Fibroblast of lung (primary cell): ENCODE results near the gene CORIN. TPM values are rescaled to one million over a fixed set of nuclear protein-coding genes. Genes with fewer than 3 reads are reported as not detected.

Experiments
- DNase-seq, 2 donors: peaks; one replicate each; pipeline versions ENCODE4 v3.0.0 to v3.0.0-alpha.2; 2010; ENCODE audit warnings: low read depth in 2 of 2
- H2AFZ ChIP-seq: 2 replicates; pipeline ENCODE4 v1.5.1; 2012; ENCODE audit warnings: low read length, control low read depth, inconsistent platforms
- H3K27ac ChIP-seq: 2 replicates; pipeline ENCODE4 v1.5.1; 2011; ENCODE audit warnings: low read length, control low read depth; ENCODE audit not compliant: insufficient read depth
- H3K27me3 ChIP-seq: 2 replicates; pipeline ENCODE4 v1.5.1; 2011; ENCODE audit warnings: mild to moderate bottlenecking, low read length; ENCODE audit not compliant: control insufficient read depth, insufficient read depth
- H3K36me3 ChIP-seq: 2 replicates; pipeline ENCODE4 v1.5.1; 2011; ENCODE audit warnings: low read length; ENCODE audit not compliant: control insufficient read depth, insufficient read depth
- H3K4me1 ChIP-seq: 2 replicates; pipeline ENCODE4 v1.5.1; 2011; ENCODE audit warnings: low read length; ENCODE audit not compliant: control insufficient read depth, insufficient read depth; ENCODE audit errors: extremely low read depth
- H3K4me2 ChIP-seq: 2 replicates; pipeline ENCODE4 v1.5.1; 2011; ENCODE audit warnings: low read length, control low read depth; ENCODE audit not compliant: insufficient read depth; ENCODE audit errors: extremely low read depth
- H3K4me3 ChIP-seq, 4 experiments: fragments of 200-600 bp in 1 of 4; sonication (generic) in 1 of 4; replicated peaks in 1 of 4; 2 replicates each; pipeline ENCODE4 v1.5.1; 2011 to 2016; ENCODE audit warnings: low read length in 4 of 4, low read depth in 3 of 4, mild to moderate bottlenecking in 3 of 4, control low read depth in 2 of 4, inconsistent platforms in 1 of 4, mixed read lengths in 1 of 4; ENCODE audit not compliant: insufficient read depth in 1 of 4; ENCODE audit errors: control extremely low read depth in 1 of 4
- H3K79me2 ChIP-seq: 2 replicates; pipeline ENCODE4 v1.5.1; 2012; ENCODE audit warnings: mild to moderate bottlenecking, low read length, inconsistent platforms; ENCODE audit not compliant: control insufficient read depth, insufficient read depth
- H3K9ac ChIP-seq: 2 replicates; pipeline ENCODE4 v1.5.1; 2011; ENCODE audit warnings: mild to moderate bottlenecking, low read length, control low read depth; ENCODE audit not compliant: insufficient read depth
- H3K9me3 ChIP-seq: 2 replicates; pipeline ENCODE4 v1.5.1; 2012; ENCODE audit warnings: low read depth, low read length; ENCODE audit not compliant: control insufficient read depth, insufficient read depth
- H4K20me1 ChIP-seq: 2 replicates; pipeline ENCODE4 v1.5.1; 2011; ENCODE audit warnings: low read length; ENCODE audit not compliant: control insufficient read depth, insufficient read depth; ENCODE audit errors: extremely low read depth
- EZH2 ChIP-seq: IDR thresholded peaks from 2 replicates; pipeline ENCODE4 v1.5.1; 2012; ENCODE audit warnings: low read length, control low read depth, mild to moderate bottlenecking; ENCODE audit errors: missing control alignments
- polyA plus RNA-seq, 2 donors: library from polyadenylated mRNA; depleted of rRNA in 1 of 2; stranded (reverse) in 1 of 2; unstranded in 1 of 2; fragments of >200 nt; gene quantifications; 2 replicates each; pipeline ENCODE4 v1.2.1, GENCODE V29; 2011 to 2012; ENCODE audit warnings: missing spikeins in 1 of 2
- total RNA-seq: library from RNA; depleted of rRNA; stranded (reverse); fragments of >200 nt; gene quantifications from 2 replicates; pipeline ENCODE4 v1.2.1, GENCODE V29; 2014
- TF ChIP-seq, protein P1 (sequence below), 2 donors: IDR thresholded peaks in 1 of 2; conservative IDR thresholded peaks in 1 of 2; 1 replicate in 1 of 2; 2 replicates in 1 of 2; pipeline ENCODE4 v1.5.1; 2011 to 2012; ENCODE audit warnings: low read length in 2 of 2, control low read depth in 1 of 2, inconsistent platforms in 1 of 2, low read depth in 1 of 2, mild to moderate bottlenecking in 1 of 2

Gene CORIN
- total and polyA plus RNA-seq, 2 donors (not counting 1 experiment from before 2014, with no cell fraction given) = 1.5 to 22.2 TPM

DNA sequence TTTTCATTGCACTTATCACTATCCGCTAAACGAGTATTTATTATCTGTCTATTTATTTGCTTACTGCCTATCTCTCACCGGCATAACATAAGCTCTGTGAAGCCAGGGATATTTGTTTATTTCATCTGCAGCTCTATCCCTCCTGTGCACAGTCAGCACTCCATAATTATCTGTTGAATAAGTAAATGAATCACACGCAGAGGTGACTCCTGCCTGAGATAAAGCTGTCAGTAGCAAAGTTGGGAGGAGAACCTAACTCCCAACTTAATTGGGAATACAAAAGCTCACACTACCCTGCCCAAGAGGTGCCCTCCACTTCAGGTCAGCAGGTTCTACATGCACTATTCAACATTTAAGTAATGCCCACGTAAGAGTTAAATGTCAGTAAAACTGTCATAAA is 85.7 kb downstream of the CORIN start:
- no peak overlapping the region for H3K4me3 ChIP-seq
- H3K9ac ChIP-seq = no peak overlapping the region
- no peaks in the 10 kb centered on the region for H3K9me3 ChIP-seq
- H3K4me1 ChIP-seq = no peaks in the 10 kb centered on the region
- H3K36me3 ChIP-seq = no peaks in the 10 kb centered on the region
- no peak overlapping the region for H2AFZ ChIP-seq
- no peaks in the 10 kb centered on the region for H3K27me3 ChIP-seq
- H4K20me1 ChIP-seq = no peaks in the 10 kb centered on the region
- no peaks in the 10 kb centered on the region for H3K79me2 ChIP-seq
- no peak for DNase-seq
- no peak overlapping the region for H3K4me2 ChIP-seq
- no peak overlapping the region for H3K27ac ChIP-seq
- TF ChIP-seq, protein P1, sequence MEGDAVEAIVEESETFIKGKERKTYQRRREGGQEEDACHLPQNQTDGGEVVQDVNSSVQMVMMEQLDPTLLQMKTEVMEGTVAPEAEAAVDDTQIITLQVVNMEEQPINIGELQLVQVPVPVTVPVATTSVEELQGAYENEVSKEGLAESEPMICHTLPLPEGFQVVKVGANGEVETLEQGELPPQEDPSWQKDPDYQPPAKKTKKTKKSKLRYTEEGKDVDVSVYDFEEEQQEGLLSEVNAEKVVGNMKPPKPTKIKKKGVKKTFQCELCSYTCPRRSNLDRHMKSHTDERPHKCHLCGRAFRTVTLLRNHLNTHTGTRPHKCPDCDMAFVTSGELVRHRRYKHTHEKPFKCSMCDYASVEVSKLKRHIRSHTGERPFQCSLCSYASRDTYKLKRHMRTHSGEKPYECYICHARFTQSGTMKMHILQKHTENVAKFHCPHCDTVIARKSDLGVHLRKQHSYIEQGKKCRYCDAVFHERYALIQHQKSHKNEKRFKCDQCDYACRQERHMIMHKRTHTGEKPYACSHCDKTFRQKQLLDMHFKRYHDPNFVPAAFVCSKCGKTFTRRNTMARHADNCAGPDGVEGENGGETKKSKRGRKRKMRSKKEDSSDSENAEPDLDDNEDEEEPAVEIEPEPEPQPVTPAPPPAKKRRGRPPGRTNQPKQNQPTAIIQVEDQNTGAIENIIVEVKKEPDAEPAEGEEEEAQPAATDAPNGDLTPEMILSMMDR (conservative IDR thresholded peaks at IDR 0.05 in 1 of 2, IDR thresholded peaks at IDR 0.05 in 1 of 2; ENCODE audit: low read depth in 1 of 2, low read length in 2 of 2) = no peak
- TF ChIP-seq EZH2 = no peak

DNA sequence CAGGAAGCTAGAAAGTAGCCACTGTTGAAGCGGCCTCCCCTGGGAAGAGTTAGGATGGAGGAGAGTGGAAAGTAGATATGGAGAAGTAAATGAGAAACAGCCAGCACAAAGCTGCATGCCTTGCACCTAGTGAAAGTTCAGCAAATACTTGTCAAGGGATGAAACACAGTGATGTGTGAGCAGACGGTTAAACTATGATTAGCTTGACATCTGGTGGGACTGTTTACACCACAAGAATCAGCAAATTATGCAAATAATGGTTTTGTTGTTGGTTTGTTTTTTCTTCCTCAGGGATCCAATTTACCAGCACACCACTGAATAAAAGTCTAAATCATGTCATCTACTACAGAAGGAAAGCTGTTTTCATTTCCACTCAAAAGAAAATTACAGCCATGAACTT is 87.1 kb downstream of the CORIN start:
- Histone ChIP-seq H4K20me1 (no peaks in the 10 kb centered on the region), H3K9ac (no peak overlapping the region), H3K4me2 (no peak overlapping the region), H3K27me3 (no peaks in the 10 kb centered on the region), H3K27ac (no peak overlapping the region), H3K4me1 (no peaks in the 10 kb centered on the region), H3K36me3 (no peaks in the 10 kb centered on the region), H3K9me3 (no peaks in the 10 kb centered on the region), H3K4me3 (no peak overlapping the region), H3K79me2 (no peaks in the 10 kb centered on the region), H2AFZ (no peak overlapping the region)
- no peak for DNase-seq
- TF ChIP-seq EZH2 = no peak
- TF ChIP-seq, protein P1 (conservative IDR thresholded peaks at IDR 0.05 in 1 of 2, IDR thresholded peaks at IDR 0.05 in 1 of 2; ENCODE audit: low read depth in 1 of 2, low read length in 2 of 2) = no peak

DNA sequence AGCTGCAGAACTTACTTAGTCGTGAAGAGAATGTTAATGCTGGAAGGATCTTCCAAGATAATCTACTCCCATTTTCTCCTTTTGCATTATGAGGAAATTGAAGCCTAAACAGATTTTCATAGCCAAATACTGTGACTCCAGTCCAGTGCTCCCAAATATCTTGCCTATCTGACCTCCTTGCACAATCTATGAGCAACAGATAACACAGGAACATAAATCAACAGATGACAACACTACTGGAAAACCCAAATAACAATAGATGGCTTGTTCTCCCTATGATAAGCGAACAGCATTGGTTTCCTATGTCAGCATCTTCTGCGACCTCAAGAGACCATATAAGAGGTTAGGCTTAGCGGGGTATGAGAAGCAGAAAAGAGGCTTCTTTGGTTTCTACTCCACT is 88.0 kb downstream of the CORIN start:
- no peaks in the 10 kb centered on the region for H3K79me2 ChIP-seq

More for the DNA sequence above, 88.0 kb downstream of the CORIN start:
- Histone ChIP-seq H3K4me2 (no peak overlapping the region), H3K27ac (no peak overlapping the region), H4K20me1 (no peaks in the 10 kb centered on the region), H3K9me3 (no peaks in the 10 kb centered on the region), H2AFZ (no peak overlapping the region), H3K4me1 (no peaks in the 10 kb centered on the region), H3K4me3 (no peak overlapping the region), H3K27me3 (no peaks in the 10 kb centered on the region), H3K36me3 (no peaks in the 10 kb centered on the region), H3K9ac (no peak overlapping the region)
- no peak for DNase-seq
- TF ChIP-seq, protein P1 (conservative IDR thresholded peaks at IDR 0.05 in 1 of 2, IDR thresholded peaks at IDR 0.05 in 1 of 2; ENCODE audit: low read depth in 1 of 2, low read length in 2 of 2) = no peak
- no peak for TF ChIP-seq EZH2
